GM12872 (cell line): Measurements from ENCODE around the gene NSMCE1.

Experiments used
- CTCF ChIP-seq: IDR thresholded peaks from 3 replicates; pipeline ENCODE4 v1.5.1; 2011; ENCODE audit warnings: low read depth, mild to moderate bottlenecking, low read length, moderate library complexity; ENCODE audit not compliant: insufficient read depth

Gene NSMCE1

GRCh38 chr16:27251541-27252205, 16.9 kb downstream of the NSMCE1 start:
- no peak for TF ChIP-seq CTCF

GRCh38 chr16:27248036-27248435, 20.5 kb downstream of the NSMCE1 start:
- no peak for TF ChIP-seq CTCF

GRCh38 chr16:27246439-27246838, 22.1 kb downstream of the NSMCE1 start:
- no peak for TF ChIP-seq CTCF

- no peak for TF ChIP-seq CTCF
Measured at GRCh38 chr16:27245276-27246172, 23.0 kb downstream of the NSMCE1 start.

GRCh38 chr16:27244363-27244755, 24.2 kb downstream of the NSMCE1 start:
- TF ChIP-seq CTCF: no peak

GRCh38 chr16:27243725-27244362, 24.7 kb downstream of the NSMCE1 start:
- TF ChIP-seq CTCF: no peak

GRCh38 chr16:27242868-27243590, 25.5 kb downstream of the NSMCE1 start:
- TF ChIP-seq CTCF: no peak
